H4 (cell line): ENCODE data around the gene TBATA. TPM values are rescaled to one million over a fixed set of nuclear protein-coding genes. Genes with fewer than 3 reads are reported as not detected.

Experiments used
- DNase-seq: peaks from one replicate; pipeline ENCODE4 v3.0.0-alpha.2; 2015; ENCODE audit warnings: low spot score
- total RNA-seq: library from RNA; depleted of rRNA; stranded (reverse); fragments of >200 nt; shearing (Covaris generic); gene quantifications from 2 replicates; pipeline ENCODE4 v1.2.3, GENCODE V29; 2014

TBATA gene
- total RNA-seq, 1 experiment from 2014 or later = not detected

GRCh38 chr10:70809011-70809611, 23.9 kb upstream of the TBATA start:
- no peak for DNase-seq

DNA sequence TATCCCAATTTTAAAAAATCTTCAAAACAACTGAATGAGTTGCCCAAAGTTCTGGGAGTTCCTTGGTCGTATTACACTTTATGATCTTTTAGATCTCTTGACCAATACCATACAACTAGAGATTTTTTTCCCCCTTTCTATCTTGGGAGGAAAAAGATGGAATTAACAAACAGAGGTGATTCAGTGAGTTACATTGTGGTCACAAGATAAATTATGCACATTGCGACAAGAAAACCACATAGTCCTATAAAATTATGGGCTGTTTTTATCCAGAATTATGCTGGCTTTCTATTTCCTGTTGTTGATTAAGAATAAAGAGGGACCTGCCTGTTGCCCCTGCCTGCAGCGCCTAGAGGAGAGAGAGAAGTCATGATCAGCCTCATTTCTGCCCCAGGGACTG, 22.4 kb upstream of the TBATA start:
- DNase-seq = no peak

GRCh38 chr10:70806841-70807240, 21.7 kb upstream of the TBATA start:
- DNase-seq = no peak

GRCh38 chr10:70805619-70806215, 20.5 kb upstream of the TBATA start:
- no peak for DNase-seq

DNA sequence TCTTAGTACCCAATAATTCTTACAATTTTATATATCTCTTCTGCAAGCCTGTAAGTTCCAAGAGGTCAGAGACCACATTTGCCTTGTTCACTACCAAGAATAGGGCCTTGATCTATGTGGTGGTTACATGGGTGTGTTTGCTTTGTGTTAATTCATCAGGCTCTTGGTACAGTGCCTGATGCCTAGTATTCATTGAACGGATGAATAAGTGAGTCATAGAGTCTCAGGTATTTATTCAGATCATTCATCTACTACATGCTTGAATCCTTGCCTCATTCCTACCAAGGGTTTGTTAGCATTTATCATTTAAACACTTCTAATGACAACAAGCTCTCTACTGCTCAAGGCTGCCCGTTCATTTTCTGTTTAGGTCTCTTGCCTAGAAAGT, 19.2 kb upstream of the TBATA start:
- no peak for DNase-seq

DNA sequence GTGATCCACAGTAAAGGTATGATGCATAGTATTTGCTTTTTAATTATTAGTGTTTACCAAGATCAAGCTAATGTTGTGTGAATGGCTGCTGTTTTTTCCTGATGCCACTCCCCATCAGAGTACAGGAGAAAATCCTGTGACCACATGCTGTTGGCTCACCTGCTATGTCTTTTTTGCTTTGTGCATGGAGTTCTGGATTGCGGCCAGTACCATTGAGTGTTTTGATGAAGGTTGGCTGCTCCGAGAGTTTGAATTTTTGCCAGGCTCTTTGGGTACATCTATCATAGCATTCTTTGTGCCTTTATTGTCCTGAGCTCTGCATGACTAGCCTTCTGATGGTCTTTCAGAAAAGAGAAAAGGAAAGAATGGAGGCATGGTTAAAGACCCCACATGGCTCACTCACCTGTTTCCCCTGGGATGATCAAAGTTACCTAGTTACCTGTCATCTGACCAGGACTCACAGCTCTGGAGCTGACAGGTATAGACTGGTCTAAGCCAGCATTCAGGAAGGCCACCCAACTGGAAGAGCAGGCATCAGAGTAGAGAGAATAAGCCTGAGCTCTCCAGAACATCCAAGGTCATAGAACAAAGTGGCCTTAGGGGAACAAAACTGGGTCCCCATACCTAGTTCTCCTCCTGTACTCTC, 18.7 kb upstream of the TBATA start:
- DNase-seq = no peak

- DNase-seq = no peak
Measured at GRCh38 chr10:70801854-70802253, 16.7 kb upstream of the TBATA start.

GRCh38 chr10:70799124-70799523, 13.9 kb upstream of the TBATA start:
- no peak for DNase-seq

DNA sequence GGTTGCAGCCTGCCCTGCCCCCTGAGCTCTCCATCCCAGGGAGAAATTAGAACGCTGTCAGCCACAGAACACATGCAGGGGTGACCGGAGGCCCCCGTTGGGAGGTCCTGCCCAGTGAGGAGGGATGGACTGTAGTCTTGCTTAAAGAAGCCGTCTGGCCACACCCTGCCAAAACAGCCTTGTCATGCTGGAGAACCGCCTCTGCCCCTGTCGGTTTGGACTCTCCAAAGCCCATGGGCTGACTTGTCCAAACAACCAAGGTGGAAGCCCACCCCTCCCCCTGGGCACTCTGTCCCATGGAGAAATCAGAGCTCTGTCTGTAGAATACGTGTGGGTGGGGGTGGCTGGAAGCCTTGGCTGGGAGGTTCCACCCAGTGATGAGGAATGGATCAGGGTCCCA, 12.7 kb upstream of the TBATA start:
- DNase-seq = no peak

DNA sequence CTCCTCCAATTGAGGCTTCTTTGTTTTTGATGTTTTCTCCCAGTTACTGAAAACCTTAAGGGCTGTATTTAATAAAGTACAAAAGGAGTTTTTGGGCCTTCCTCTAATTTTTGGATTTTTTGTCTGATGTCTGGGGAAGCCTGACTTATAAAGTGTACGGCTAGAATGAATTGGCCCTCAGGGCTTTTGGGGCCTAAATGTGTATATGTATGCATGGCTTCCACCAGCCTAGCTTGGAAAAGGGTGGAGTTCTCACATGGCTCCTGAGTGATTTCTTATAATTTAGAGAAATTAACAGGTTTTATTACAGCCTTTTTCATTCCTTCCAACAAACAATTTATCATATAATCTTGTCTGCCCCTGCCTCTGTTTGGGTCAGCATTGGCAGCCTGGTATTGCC, 10.4 kb upstream of the TBATA start:
- no peak for DNase-seq

- DNase-seq = no peak
Measured at GRCh38 chr10:70791386-70792039, 6.3 kb upstream of the TBATA start.

DNA sequence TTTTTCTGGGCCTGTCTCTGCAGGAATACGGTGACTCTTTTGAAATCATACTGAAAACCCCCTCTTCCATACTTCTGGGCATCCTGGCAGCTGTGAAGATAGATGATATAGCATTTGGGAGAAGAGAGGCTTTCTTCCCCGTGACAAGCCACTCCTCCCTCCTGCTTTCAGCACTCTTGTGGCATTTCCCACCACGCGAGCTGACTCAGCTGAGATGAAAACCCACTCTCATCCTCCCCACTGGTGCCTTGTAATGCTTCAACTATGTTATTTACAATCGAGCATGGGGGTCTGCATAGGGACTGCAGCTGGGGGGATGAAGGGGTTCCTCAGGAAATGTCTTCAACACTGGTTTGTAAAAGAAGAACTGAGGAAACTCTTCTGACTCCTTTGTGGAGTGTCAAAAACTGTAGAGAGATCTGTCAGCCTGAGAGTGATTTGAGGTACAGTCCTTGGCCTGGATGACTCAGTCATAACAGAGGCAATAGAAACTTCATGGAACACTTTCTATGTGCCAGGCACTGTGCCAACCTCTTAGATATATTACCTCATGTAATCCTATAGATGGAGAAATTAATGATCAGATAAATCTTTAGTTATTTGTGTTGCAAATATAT, 1.7 kb upstream of the TBATA start:
- DNase-seq = no peak

DNA sequence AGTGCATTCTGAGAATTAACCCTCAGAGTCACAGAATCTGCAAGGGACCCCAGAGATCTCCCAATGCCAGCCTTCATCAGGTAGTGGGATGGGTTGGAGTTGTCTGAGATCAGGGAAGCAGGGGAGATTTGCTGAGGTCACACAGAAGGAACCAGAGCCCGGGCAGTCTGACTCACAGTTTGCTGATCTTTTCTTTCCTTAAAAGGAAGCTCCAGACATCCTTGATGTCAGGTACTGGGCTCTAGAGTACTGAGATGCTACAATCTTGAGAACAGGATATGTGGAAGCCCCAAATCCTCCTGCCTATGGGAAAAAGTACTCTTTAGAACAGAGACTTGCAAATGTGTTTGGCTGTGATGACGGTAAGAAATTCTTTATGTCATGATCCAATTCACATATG, 706 bp downstream of the TBATA start:
- peak; percentile 24 for DNase-seq

DNA sequence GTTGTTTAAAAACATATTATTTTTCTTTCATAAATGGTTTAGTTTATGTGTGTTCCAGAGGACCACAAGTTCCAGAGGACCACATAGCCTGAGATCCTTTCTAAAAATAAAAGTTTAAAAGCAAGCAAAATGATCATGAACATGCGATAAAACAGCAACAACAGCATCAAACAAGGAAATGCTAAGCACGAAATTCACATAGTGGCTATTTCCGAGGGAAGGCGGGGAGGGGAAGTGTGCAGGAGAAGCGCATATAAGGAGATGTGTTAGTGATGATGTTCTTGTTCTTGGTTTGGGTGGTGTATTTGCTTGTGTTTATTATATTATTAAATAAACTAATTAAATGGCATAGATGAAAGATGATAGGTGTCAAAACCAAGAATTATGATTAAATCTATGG, 1.2 kb downstream of the TBATA start:
- no peak for DNase-seq

DNA sequence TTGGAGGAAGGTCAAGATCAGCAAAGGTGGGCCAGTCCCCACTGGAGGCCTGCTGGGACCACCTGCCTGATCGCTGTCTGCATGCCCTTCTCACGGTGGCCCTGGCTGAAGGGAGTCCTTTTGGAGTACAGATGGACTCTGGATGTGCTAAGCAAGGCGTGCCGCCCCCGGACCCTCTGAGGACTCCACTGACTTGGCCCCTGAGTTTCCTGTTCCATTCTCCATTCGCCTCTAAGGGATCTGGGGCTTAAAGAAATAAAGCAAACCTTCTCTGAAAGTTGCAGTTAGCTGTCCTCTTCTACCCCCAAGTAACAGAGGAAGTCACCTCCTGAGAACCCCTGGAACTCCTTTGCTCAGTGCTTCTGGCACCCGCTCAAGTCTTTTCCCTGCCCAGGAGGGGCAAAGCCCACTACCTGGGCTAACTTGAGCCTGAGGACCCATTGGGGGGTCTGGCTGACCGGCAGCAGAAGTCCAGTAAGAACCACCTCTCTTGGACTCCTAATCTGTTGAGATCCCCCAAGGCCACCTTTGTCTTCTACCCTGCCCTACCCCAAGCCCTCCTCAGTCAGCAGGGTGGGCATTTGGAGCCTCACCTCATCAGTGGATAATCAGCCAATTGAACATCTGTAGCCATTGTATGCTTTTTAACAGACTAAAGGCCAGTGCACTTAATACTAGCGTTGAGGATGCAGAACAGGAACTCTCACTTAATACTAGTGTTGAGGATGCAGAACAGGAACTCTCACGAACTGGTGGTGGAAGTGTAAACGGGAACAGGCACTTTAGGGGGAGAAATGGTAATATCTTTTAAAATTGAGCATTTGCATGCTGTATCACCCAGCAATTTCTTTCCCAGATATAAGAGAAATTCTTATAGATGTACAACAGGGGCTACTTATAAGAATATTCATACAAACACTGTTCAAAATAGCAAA, 2.2 kb downstream of the TBATA start:
- no peak for DNase-seq

DNA sequence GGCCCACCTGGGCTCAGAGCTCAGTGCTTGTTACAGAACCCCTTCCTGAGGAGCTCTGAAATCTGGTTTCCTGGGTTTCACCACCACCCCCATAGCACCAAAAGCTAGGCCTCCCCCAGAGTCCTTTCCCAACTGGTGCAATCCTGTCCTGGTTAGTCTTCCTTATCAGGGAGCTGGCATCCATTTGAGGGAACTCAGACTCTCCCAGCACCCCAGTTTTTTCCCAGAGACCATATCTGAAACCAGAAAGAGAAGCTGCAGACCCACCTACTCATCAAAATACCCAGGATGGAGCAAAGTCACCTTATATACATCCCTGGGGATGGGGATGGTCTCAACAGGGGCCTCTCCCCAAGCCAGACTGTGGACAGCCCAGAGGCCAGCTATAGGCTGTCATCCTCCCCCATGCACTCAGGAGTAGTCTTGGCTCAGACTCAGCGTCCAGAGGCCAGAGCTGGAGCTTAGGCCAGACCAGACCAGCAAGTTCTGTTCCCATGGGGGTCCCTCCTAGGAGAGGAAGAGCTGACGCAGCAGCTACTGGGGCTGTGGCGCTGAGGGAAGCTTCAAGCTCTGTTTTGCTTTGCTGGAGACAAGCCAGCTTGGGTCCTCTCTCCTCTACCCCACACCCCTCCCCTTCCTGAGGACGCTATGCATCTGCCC, 3.0 kb downstream of the TBATA start:
- DNase-seq = no peak

DNA sequence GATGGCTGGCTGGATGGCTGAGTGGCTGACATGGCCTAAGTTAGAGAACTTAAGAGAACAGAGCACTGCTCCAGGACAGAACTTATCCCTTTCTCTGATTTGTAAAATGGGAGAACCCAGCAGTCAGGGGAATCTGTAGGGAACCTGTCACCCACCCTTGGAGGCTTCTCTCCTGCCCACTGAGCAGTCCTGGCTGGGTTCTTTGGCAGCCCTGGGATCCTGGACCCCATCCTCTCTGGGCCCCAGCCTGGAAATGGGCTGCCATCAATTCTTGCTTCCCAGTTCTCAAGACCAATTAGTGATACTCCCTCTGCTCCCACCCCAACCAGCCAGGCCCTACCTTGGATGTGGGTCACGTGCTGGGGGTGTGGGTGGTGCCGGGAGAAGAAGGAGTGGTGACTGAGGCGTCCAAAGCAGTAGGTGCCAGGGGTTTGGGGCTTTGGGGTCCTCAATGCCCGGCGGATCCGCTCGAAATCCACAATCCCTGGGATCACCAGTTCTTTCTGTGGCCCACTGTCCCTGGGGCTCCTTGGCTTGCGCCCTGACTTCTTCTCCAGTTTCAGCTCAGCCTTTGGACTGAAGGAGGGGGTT, 3.6 kb downstream of the TBATA start:
- no peak for DNase-seq

DNA sequence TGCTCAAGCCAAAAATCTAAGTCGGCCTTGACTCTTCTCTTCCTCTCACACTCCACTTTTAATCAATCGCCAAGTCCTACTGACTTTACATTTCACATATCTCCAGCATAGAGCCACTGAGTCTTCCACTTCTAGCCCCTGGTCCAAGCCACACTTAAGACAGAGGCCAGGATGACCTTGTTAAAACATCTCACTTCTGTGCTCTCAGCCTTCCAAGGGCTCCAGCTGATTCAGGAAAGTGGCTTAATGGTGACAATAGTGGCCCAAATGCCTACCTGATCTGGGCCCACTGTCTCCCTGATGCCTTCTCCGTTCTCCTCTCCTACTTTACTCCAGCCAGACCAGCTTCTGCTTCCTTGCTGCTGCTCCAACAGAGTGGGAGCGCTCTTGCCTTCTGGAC, 4.4 kb downstream of the TBATA start:
- DNase-seq = no peak

DNA sequence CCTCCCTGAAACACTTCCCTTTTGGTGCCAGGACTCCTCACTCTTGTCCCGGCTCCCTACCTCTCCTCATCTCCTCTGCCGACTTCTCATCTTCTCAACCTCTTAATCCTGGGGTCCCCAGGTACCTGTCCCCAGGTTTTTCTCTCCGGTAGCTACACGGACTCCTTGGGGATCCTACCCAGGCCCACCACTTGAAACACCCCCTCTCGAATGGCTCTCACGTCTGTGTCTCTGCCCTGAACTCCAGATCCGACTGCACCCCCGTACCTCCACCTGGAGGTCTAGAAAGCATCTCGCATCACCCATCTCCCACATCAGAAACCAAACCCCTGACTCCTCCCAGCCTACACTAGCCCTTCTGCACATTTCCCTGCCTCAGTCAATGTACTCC, 4.8 kb downstream of the TBATA start:
- no peak for DNase-seq

GRCh38 chr10:70779511-70780369, 5.4 kb downstream of the TBATA start:
- no peak for DNase-seq
